HepG2 (cell line): ENCODE data around the gene MBOAT7. TPM values are rescaled to one million over a fixed set of nuclear protein-coding genes. Genes with fewer than 3 reads are reported as not detected.
A peak's percentile ranks its signal among the peaks of the same experiment; 100 is the strongest.

Experiments used
- ATAC-seq: fragments of 200-7000 bp; cut with Tn5 transposase; 3 replicates; pipeline ENCODE4 v1.9.1; 2020; ENCODE audit warnings: mild to moderate bottlenecking, moderate library complexity
- BruUV-seq: library from RNA; stranded (reverse); fragments of 400-500 nt; replicated peaks from 2 replicates; lab custom pipeline; 2021; lab: Mats Ljungman, UMichigan
- CTCF ChIA-PET: fragments of 300-600 bp; formaldehyde crosslinking; extraction: SDS; loops from one replicate; lab custom pipeline; 2021; ENCODE audit warnings: low total read pairs, inconsistent platforms, low intra/inter-chr PET ratio; lab: Yijun Ruan, JAX
- POLR2A ChIA-PET: fragments of 350-600 bp; sonication (Branson Sonifier 250); formaldehyde crosslinking; loops from one replicate; lab custom pipeline; 2020; ENCODE audit warnings: antibody characterized with exemption, inconsistent platforms; lab: Yijun Ruan, JAX
- DNase-seq: peaks from one replicate; pipeline ENCODE4 v3.0.0-alpha.2; 2015; ENCODE audit warnings: low spot score
- FAIRE-seq: peaks from 3 replicates; lab custom pipeline; 2011; peaks lifted over from hg19 to GRCh38; lab: Jason Lieb, UNC
- H2AFZ ChIP-seq: one replicate; pipeline ENCODE4 v1.6.1; 2011; ENCODE audit warnings: low read length, inconsistent platforms
- H3K27ac ChIP-seq: fragments of 300-600 bp; 3 replicates; pipeline ENCODE4 v1.8.0; 2011; ENCODE audit warnings: mixed run types, mild to moderate bottlenecking, mixed read lengths, low read length, inconsistent platforms; ENCODE audit not compliant: insufficient read depth; ENCODE audit errors: extremely low read length
- H3K27me3 ChIP-seq, 2 experiments: fragments of 200-600 bp in 1 of 2; 2 replicates in 1 of 2; 3 replicates in 1 of 2; pipeline versions ENCODE4 v1.6.0 to v1.8.0; 2011; ENCODE audit warnings: low read length in 2 of 2, mild to moderate bottlenecking in 2 of 2, moderate library complexity in 2 of 2, inconsistent platforms in 1 of 2; ENCODE audit not compliant: insufficient read depth in 2 of 2, control insufficient read depth in 1 of 2
- H3K36me3 ChIP-seq, 2 experiments: fragments of 200-600 bp in 1 of 2; replicated peaks in 1 of 2; 2 replicates in 1 of 2; 3 replicates in 1 of 2; pipeline versions ENCODE4 v1.5.1 to v1.8.0; 2011; ENCODE audit warnings: low read length in 2 of 2, inconsistent platforms in 1 of 2; ENCODE audit not compliant: insufficient read depth in 2 of 2, control insufficient read depth in 1 of 2
- H3K4me1 ChIP-seq: 2 replicates; pipeline ENCODE4 v1.5.1; 2012; ENCODE audit warnings: low read length, inconsistent platforms; ENCODE audit not compliant: insufficient read depth
- H3K4me2 ChIP-seq: 2 replicates; pipeline ENCODE4 v1.6.0; 2011; ENCODE audit warnings: low read depth, low read length, inconsistent platforms
- H3K4me3 ChIP-seq, 3 experiments: fragments of 200-600 bp in 1 of 3; sonication (generic), shearing (Covaris generic) in 1 of 3; replicated peaks in 1 of 3; 2 replicates each; pipeline ENCODE4 v1.5.1; 2011 to 2016; ENCODE audit warnings: low read length in 3 of 3, inconsistent platforms in 2 of 3, low read depth in 2 of 3, mild to moderate bottlenecking in 2 of 3, control low read depth in 1 of 3, mixed read lengths in 1 of 3; ENCODE audit not compliant: insufficient read depth in 1 of 3
- H3K79me2 ChIP-seq: one replicate; pipeline ENCODE4 v1.6.1; 2011; ENCODE audit warnings: low read length, inconsistent platforms; ENCODE audit not compliant: insufficient read depth
- H3K9ac ChIP-seq: 2 replicates; pipeline ENCODE4 v1.6.0; 2011; ENCODE audit warnings: mild to moderate bottlenecking, low read depth, low read length, inconsistent platforms; ENCODE audit not compliant: insufficient read depth
- H3K9me3 ChIP-seq: 2 replicates; pipeline ENCODE4 v1.5.1; 2012; ENCODE audit warnings: mild to moderate bottlenecking, low read length
- H4K20me1 ChIP-seq: 2 replicates; pipeline ENCODE4 v1.6.0; 2011; ENCODE audit warnings: inconsistent platforms, mild to moderate bottlenecking, low read length, moderate library complexity; ENCODE audit not compliant: insufficient read depth
- AGO2 ChIP-seq: fragments of 200-400 bp; formaldehyde crosslinking; optimal IDR thresholded peaks from 2 replicates; pipeline ENCODE3; 2017; ENCODE audit warnings: mild to moderate bottlenecking, low read depth, low read length, moderate library complexity
- ARID5B ChIP-seq: IDR thresholded peaks from 2 replicates; pipeline ENCODE4 v1.4.0; 2020; ENCODE audit warnings: mild to moderate bottlenecking, missing genetic modification reagents
- ATF6 ChIP-seq: sonication (generic); formaldehyde crosslinking; conservative IDR thresholded peaks from 2 replicates; pipeline ENCODE4 v1.4.0; 2020; ENCODE audit warnings: missing genetic modification reagents
- BHLHE40 ChIP-seq: IDR thresholded peaks from 2 replicates; pipeline ENCODE4 v1.6.1; 2011; ENCODE audit warnings: low read length, improper control_type of control experiment
- FIP1L1 ChIP-seq: fragments of 200-400 bp; formaldehyde crosslinking; IDR thresholded peaks from 2 replicates; pipeline ENCODE4 v1.6.1; 2018; ENCODE audit warnings: low read depth, mild to moderate bottlenecking, low read length, moderate library complexity, borderline replicate concordance; ENCODE audit not compliant: insufficient read depth
- KDM6A ChIP-seq: IDR thresholded peaks from 2 replicates; pipeline ENCODE4 v1.6.1; 2016; ENCODE audit warnings: low read depth
- NPAS2 ChIP-seq: sonication (generic); formaldehyde crosslinking; IDR thresholded peaks from 2 replicates; pipeline ENCODE4 v1.8.0; 2022; ENCODE audit warnings: mild to moderate bottlenecking, missing genetic modification reagents, borderline replicate concordance
- RBFOX2 ChIP-seq: fragments of 200-400 bp; formaldehyde crosslinking; IDR thresholded peaks from 2 replicates; pipeline ENCODE4 v1.6.1; 2017; ENCODE audit warnings: low read depth, mild to moderate bottlenecking, low read length
- RBM22 ChIP-seq: fragments of 200-400 bp; formaldehyde crosslinking; optimal IDR thresholded peaks from 2 replicates; pipeline ENCODE3; 2017; ENCODE audit warnings: mild to moderate bottlenecking, low read length, moderate library complexity
- SNAPC5 ChIP-seq: sonication (generic); formaldehyde crosslinking; IDR thresholded peaks from 2 replicates; pipeline ENCODE4 v1.8.1; 2023; ENCODE audit warnings: mild to moderate bottlenecking, missing genetic modification reagents, borderline replicate concordance
- TP53 ChIP-seq: sonication (generic); formaldehyde crosslinking; conservative IDR thresholded peaks from 2 replicates; pipeline ENCODE4 v1.4.0; 2020; ENCODE audit warnings: missing genetic modification reagents
- ZBTB38 ChIP-seq: sonication (generic); formaldehyde crosslinking; IDR thresholded peaks from 2 replicates; pipeline ENCODE4 v1.5.1; 2020; ENCODE audit warnings: mild to moderate bottlenecking, missing genetic modification reagents
- ZNF382 ChIP-seq: sonication (generic); formaldehyde crosslinking; IDR thresholded peaks from 2 replicates; pipeline ENCODE4 v1.5.0; 2020; ENCODE audit warnings: missing genetic modification reagents, mild to moderate bottlenecking, borderline replicate concordance
- ZNF496 ChIP-seq: sonication (generic); formaldehyde crosslinking; IDR thresholded peaks from 2 replicates; pipeline ENCODE4 v1.8.1; 2023; ENCODE audit warnings: mild to moderate bottlenecking, moderate library complexity, missing genetic modification reagents; ENCODE audit not compliant: insufficient replicate concordance
- WGBS: methylation state at CpG from one replicate; pipeline ENCODE4 v1.1.6; 2017; ENCODE audit warnings: low lambda C conversion rate; 5-methylcytosine and 5-hydroxymethylcytosine counted together
- in situ Hi-C: cut with HindIII; loops from 2 replicates; pipeline ENCODE4 v1.10.0; 2017; ENCODE audit warnings: low pct_unique_long_range_greater_than_20kb; ENCODE audit not compliant: extremely low pct_ligation_motif_present
- intact Hi-C: fragments of 100-400 bp; cut with micrococcal nuclease; formaldehyde crosslinking; loops from one replicate; pipeline ENCODE4 v1.10.0; 2022; ENCODE audit not compliant: unreplicated experiment
- polyA plus RNA-seq, 8 experiments: library from polyadenylated mRNA; depleted of rRNA in 3 of 8; stranded (reverse) in 7 of 8; unstranded in 1 of 8; fragments of >200 nt; fragmentation: Illumina TruSeq in 4 of 8; extraction: Trizol in 4 of 8; gene quantifications; 2 replicates each; pipeline versions ENCODE4 v1.2.1 to v1.2.3, GENCODE V29; 2011 to 2016; ENCODE audit warnings: low read depth in 4 of 8, missing spikeins in 1 of 8, mixed read lengths in 1 of 8; ENCODE audit not compliant: insufficient read depth in 1 of 8
- total RNA-seq, 5 experiments: library from RNA; depleted of rRNA; stranded (reverse); fragments of >200 nt; fragmentation: Illumina TruSeq; extraction: Trizol; gene quantifications; 2 replicates each; pipeline ENCODE4 v1.2.3, GENCODE V29; 2016; ENCODE audit warnings: low read depth in 1 of 5

The MBOAT7 gene
- total and polyA plus RNA-seq, 2 of the 13 experiments (the other 11 are each of a cell fraction or from before 2014, with no cell fraction given) = 22.2 to 25.5 TPM

- no peak for TF ChIP-seq ARID5B
Observed at GRCh38 chr19:54186351-54186750, 3.0 kb downstream of the MBOAT7 start (continued).

- FAIRE-seq (no peak), DNase-seq (no peak), ATAC-seq (no peak)
- ChIA-PET CTCF (no interaction called here), POLR2A (no interaction called here)
- Histone ChIP-seq H3K9me3 (no peaks in the 10 kb centered on the region), H3K36me3 (peaks cover 1 to 15% of the 10 kb centered on the region in 2 experiments; a peak in 1 of 5 replicates), H3K79me2 (peaks cover 5% of the 10 kb centered on the region), H3K27me3 (no peaks in the 10 kb centered on the region), H3K9ac (no peak overlapping the region), H3K4me2 (no peak overlapping the region), H3K27ac (no peak overlapping the region), H2AFZ (no peak overlapping the region), H3K4me3 (no peak overlapping the region), H3K4me1 (peaks cover 20% of the 10 kb centered on the region), H4K20me1 (peaks cover 5% of the 10 kb centered on the region; the same call in 1 of the 2 replicates)
- no peak for TF ChIP-seq ATF6 (CRISPR knock-in tag)
- TF ChIP-seq ZNF382 (CRISPR knock-in tag) = no peak
- no peak for TF ChIP-seq BHLHE40
- TF ChIP-seq ZBTB38 (CRISPR knock-in tag) = no peak
- TF ChIP-seq KDM6A (CRISPR knock-in tag) = no peak
- no peak for TF ChIP-seq TP53 (CRISPR knock-in tag)
- TF ChIP-seq FIP1L1 = no peak
- TF ChIP-seq NPAS2 (CRISPR knock-in tag) = no peak
- TF ChIP-seq RBM22 = peak; percentile 14
- TF ChIP-seq ZNF496 = no peak
- TF ChIP-seq RBFOX2 = 0 out of 2 replicates have a peak, but pooled peaks have one; percentile 21
- TF ChIP-seq SNAPC5 (CRISPR knock-in tag) = no peak
- TF ChIP-seq AGO2 = peak; percentile 40
- in situ Hi-C loops (no loop called here), intact Hi-C loops (no loop called here)
- 99% methylated on average over 8 of the region's 11 CpGs for WGBS
- BruUV-seq = no TSS peak
Observed at GRCh38 chr19:54183431-54183830, 5.9 kb downstream of the MBOAT7 start.
